Measurements from ENCODE around the gene MAPRE2.

Gene MAPRE2

DNA sequence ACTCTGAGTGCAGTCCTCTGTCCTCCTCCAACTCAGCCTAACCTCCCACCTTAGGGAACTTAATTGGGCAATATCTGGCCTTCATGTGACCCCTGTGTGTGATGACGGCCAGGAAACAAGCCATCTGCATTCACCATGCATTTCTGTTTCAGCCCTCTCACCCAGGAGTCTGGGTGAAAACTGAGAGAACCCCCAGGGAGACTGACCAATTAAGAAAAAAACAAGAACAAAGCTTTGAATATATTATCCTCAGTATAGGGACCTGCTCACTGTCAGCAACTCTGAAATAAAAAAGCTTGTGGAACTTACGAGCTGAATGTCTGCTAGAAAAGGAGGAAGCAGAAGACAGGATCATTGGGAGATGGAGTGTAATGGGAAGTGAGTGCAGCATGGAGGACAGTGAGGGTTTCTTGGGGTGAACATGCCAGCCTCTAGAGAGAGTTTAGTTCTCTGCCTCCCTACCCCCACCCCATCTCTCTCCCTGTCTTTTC lies 9.5 kb downstream of the MAPRE2 start:
- no peaks in the 10 kb centered on the region for H3K36me3 ChIP-seq (ENCODE audit: insufficient read depth, low read length)
- TF ChIP-seq POLR2AphosphoS5 (IDR thresholded peaks at IDR 0.05; ENCODE audit: borderline replicate concordance, low read depth, low read length) (no peak), FOXP2 (optimal IDR thresholded peaks at IDR 0.05; ENCODE audit: control extremely low read depth, extremely low read length, insufficient read depth) (no peak), EZH2 (IDR thresholded peaks at IDR 0.05) (no peak)
- no peak for DNase-seq (ENCODE audit: low read depth, low spot score)
- H3K9me3 ChIP-seq (ENCODE audit: low read depth, low read length) = no peaks in the 10 kb centered on the region
- H3K9ac ChIP-seq (ENCODE audit: insufficient read length) = no peak overlapping the region
- no peak overlapping the region for H3K27ac ChIP-seq
- H3K4me3 ChIP-seq = no peak overlapping the region

DNA sequence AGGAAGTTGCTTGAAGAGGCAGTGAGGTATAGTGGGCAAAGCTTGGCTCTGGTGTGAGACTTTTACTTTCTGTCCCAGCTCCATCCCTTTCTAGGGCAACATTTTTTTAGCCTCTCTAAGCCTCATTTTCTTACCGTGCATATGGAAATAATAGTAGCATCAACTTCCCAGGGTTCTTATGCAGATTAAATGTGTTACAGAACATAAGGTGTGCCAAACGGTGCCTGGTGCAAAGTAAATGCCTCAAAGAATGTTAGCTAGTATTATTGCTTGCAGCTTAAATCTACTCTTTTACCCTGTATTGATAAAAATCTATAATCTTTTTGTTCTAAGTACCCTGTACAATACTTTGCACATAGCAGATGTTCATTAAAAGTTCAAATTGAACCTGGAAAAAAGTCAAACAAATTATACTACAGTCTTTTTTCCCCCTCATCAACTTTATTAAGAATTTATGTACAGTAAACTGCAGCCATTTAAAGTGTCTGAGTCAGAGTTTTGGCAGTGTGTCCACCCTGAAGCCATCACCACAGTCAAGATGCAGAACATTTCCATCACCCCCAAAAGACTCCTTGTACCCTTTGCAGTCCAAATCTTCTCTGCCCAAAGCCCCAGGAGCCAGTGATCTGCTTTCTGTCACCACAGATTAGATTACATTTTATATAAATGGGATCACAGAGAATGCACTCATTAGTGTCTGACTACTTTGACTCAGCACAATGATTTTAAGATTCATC lies 10.6 kb downstream of the MAPRE2 start:
- TF ChIP-seq EZH2 (IDR thresholded peaks at IDR 0.05) = no peak
- TF ChIP-seq FOXP2 (optimal IDR thresholded peaks at IDR 0.05; ENCODE audit: control extremely low read depth, extremely low read length, insufficient read depth) = no peak
- TF ChIP-seq POLR2AphosphoS5 (IDR thresholded peaks at IDR 0.05; ENCODE audit: borderline replicate concordance, low read depth, low read length) = no peak
- H3K27ac ChIP-seq = no peak overlapping the region

GRCh38 chr18:35054401-35054800 lies 13.2 kb downstream of the MAPRE2 start:
- H3K36me3 ChIP-seq (ENCODE audit: insufficient read depth, low read length) = no peaks in the 10 kb centered on the region
- no peak overlapping the region for H3K4me3 ChIP-seq
- H3K27ac ChIP-seq = no peak overlapping the region
- no peak for DNase-seq (ENCODE audit: low read depth, low spot score)
- H3K9ac ChIP-seq (ENCODE audit: insufficient read length) = no peak overlapping the region
- no peaks in the 10 kb centered on the region for H3K9me3 ChIP-seq (ENCODE audit: low read depth, low read length)
- TF ChIP-seq POLR2AphosphoS5 (IDR thresholded peaks at IDR 0.05; ENCODE audit: borderline replicate concordance, low read depth, low read length) (no peak), FOXP2 (optimal IDR thresholded peaks at IDR 0.05; ENCODE audit: control extremely low read depth, extremely low read length, insufficient read depth) (no peak), EZH2 (IDR thresholded peaks at IDR 0.05) (no peak)

More for the DNA sequence above, 10.6 kb downstream of the MAPRE2 start:
- no peak overlapping the region for H3K4me3 ChIP-seq
- no peaks in the 10 kb centered on the region for H3K36me3 ChIP-seq (ENCODE audit: insufficient read depth, low read length)
- no peak overlapping the region for H3K9ac ChIP-seq (ENCODE audit: insufficient read length)
- DNase-seq (ENCODE audit: low read depth, low spot score) = no peak
- no peaks in the 10 kb centered on the region for H3K9me3 ChIP-seq (ENCODE audit: low read depth, low read length)

DNA sequence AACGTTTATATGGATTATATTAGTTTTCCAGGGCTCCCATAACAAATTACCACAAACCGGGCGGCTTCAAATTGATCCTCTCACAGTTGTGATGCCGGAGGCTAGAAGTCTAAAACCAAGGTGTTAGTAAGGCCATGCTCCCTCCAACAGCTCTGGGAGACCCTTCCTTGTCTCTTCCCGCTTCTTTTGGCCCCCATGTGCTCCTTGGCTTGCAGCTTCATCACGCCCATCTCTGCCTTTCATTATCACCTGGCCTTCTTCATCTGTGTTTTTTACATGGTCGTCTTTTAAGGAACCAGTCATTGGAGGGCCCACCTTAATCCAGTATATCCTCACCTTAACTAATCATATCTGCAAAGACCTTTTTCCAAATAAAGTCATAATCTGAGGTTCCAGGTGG lies 13.9 kb downstream of the MAPRE2 start:
- DNase-seq (ENCODE audit: low read depth, low spot score) = no peak
- Histone ChIP-seq H3K36me3 (ENCODE audit: insufficient read depth, low read length) (no peaks in the 10 kb centered on the region), H3K4me3 (no peak overlapping the region), H3K9me3 (ENCODE audit: low read depth, low read length) (no peaks in the 10 kb centered on the region), H3K9ac (ENCODE audit: insufficient read length) (no peak overlapping the region), H3K27ac (no peak overlapping the region)
- no peak for TF ChIP-seq FOXP2 (optimal IDR thresholded peaks at IDR 0.05; ENCODE audit: control extremely low read depth, extremely low read length, insufficient read depth)
- no peak for TF ChIP-seq POLR2AphosphoS5 (IDR thresholded peaks at IDR 0.05; ENCODE audit: borderline replicate concordance, low read depth, low read length)
- no peak for TF ChIP-seq EZH2 (IDR thresholded peaks at IDR 0.05)

DNA sequence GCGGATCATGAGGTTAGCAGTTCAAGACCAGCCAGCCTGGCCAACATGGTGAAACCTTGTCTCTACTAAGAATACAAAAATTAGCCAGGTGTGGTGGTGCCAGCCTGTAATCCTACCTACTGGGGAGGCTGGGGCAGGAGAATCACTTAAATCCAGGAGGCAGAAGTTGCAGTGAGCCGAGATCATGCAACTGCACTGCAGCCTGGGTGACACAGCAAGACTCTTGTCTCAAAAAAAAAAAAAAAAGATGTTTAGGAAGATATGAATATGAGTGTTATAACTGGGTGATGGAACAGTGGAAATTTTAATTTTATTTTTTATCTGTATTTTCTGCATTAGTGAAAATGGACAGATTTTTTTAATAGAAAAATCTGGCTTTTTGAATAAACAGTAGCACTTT lies 14.5 kb downstream of the MAPRE2 start:
- no peak overlapping the region for H3K4me3 ChIP-seq
- no peak overlapping the region for H3K9ac ChIP-seq (ENCODE audit: insufficient read length)
- no peak for TF ChIP-seq POLR2AphosphoS5 (IDR thresholded peaks at IDR 0.05; ENCODE audit: borderline replicate concordance, low read depth, low read length)
- TF ChIP-seq FOXP2 (optimal IDR thresholded peaks at IDR 0.05; ENCODE audit: control extremely low read depth, extremely low read length, insufficient read depth) = no peak
- TF ChIP-seq EZH2 (IDR thresholded peaks at IDR 0.05) = no peak
- no peaks in the 10 kb centered on the region for H3K36me3 ChIP-seq (ENCODE audit: insufficient read depth, low read length)
- no peak for DNase-seq (ENCODE audit: low read depth, low spot score)
- no peaks in the 10 kb centered on the region for H3K9me3 ChIP-seq (ENCODE audit: low read depth, low read length)
- H3K27ac ChIP-seq = no peak overlapping the region

DNA sequence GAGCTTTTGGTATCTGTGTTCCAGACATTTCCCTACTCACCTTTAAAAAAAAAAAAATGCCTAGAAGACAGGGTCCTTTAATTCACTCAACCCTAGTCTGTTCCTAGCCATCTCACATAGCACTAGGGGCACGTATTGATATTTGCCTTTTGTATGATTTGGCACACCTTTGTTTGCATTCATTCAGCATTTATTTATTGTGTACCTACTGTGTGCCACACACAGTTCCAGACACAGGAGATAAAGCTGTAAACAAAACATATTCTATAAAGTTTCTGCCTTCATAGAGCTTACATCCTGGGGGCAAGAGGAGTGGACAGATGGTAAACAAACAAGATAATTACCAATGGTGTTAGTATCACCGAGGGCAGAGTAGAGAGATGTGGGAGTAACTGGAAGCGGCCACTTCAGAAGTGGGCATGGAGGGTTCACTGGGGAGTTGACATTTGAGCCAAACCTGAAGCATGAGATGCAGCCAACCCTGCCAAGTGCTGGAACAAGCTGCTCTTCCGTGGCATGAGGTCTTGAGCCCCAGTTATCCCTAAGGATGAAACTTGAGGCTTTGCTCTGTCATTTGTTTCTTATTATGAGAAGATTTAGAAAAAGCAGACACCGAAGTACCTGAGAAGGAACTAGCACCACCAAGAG lies 18.2 kb downstream of the MAPRE2 start:
- Histone ChIP-seq H3K36me3 (ENCODE audit: insufficient read depth, low read length) (no peaks in the 10 kb centered on the region), H3K27ac (no peak overlapping the region), H3K9me3 (ENCODE audit: low read depth, low read length) (no peaks in the 10 kb centered on the region), H3K9ac (ENCODE audit: insufficient read length) (no peak overlapping the region), H3K4me3 (no peak overlapping the region)
- DNase-seq (ENCODE audit: low read depth, low spot score) = no peak
- no peak for TF ChIP-seq FOXP2 (optimal IDR thresholded peaks at IDR 0.05; ENCODE audit: control extremely low read depth, extremely low read length, insufficient read depth)

- Histone ChIP-seq H3K4me3 (no peak overlapping the region), H3K27ac (no peak overlapping the region), H3K9me3 (ENCODE audit: low read depth, low read length) (no peaks in the 10 kb centered on the region), H3K9ac (ENCODE audit: insufficient read length) (no peak overlapping the region), H3K36me3 (ENCODE audit: insufficient read depth, low read length) (no peaks in the 10 kb centered on the region)
- DNase-seq (ENCODE audit: low read depth, low spot score) = no peak
- TF ChIP-seq EZH2 (IDR thresholded peaks at IDR 0.05) = no peak
- TF ChIP-seq POLR2AphosphoS5 (IDR thresholded peaks at IDR 0.05; ENCODE audit: borderline replicate concordance, low read depth, low read length) = no peak
- TF ChIP-seq FOXP2 (optimal IDR thresholded peaks at IDR 0.05; ENCODE audit: control extremely low read depth, extremely low read length, insufficient read depth) = no peak
Observed at GRCh38 chr18:35060122-35060815, 19.1 kb downstream of the MAPRE2 start.

DNA sequence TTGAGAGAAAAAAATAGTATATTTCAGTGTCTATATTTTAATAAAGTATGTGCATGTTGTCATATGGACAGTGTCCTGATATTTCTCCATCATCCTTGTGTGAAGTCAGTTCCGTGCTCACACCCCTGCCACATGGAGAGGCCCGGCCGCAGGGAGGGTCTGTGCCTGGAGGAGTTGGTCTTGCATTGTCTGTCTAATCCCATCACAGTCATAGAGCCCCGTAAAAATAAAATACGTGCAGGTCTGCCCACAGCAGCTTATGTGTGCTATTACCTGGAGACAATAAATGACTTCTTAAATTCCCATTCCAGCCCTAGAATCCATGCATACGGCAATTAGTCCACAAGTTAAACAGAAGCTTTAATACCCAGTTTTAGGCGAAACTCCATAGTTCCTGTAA lies 20.1 kb downstream of the MAPRE2 start:
- Histone ChIP-seq H3K27ac (no peak overlapping the region), H3K9ac (ENCODE audit: insufficient read length) (no peak overlapping the region), H3K4me3 (no peak overlapping the region), H3K36me3 (ENCODE audit: insufficient read depth, low read length) (no peaks in the 10 kb centered on the region), H3K9me3 (ENCODE audit: low read depth, low read length) (no peaks in the 10 kb centered on the region)
- TF ChIP-seq POLR2AphosphoS5 (IDR thresholded peaks at IDR 0.05; ENCODE audit: borderline replicate concordance, low read depth, low read length) (no peak), EZH2 (IDR thresholded peaks at IDR 0.05) (no peak), FOXP2 (optimal IDR thresholded peaks at IDR 0.05; ENCODE audit: control extremely low read depth, extremely low read length, insufficient read depth) (no peak)
- no peak for DNase-seq (ENCODE audit: low read depth, low spot score)
